Thyroid gland (tissue), 4 donors: ENCODE data around the gene COL26A1.

ENCODE experiments used
- CTCF ChIP-seq, 6 experiments: fragments of 200-600 bp in 3 of 6; fragments of 450-650 bp in 3 of 6; sonication (generic) in 3 of 6; IDR thresholded peaks; one replicate each; pipeline ENCODE4 v1.5.1; 2016 to 2019; ENCODE audit warnings: antibody characterized with exemption in 6 of 6, mild to moderate bottlenecking in 2 of 6, inconsistent platforms in 1 of 6, moderate library complexity in 1 of 6
- POLR2A ChIP-seq, 2 donors: fragments of 450-650 bp; IDR thresholded peaks; one replicate each; pipeline ENCODE4 v1.6.1; 2017; ENCODE audit warnings: antibody characterized with exemption in 2 of 2, mild to moderate bottlenecking in 2 of 2, moderate library complexity in 1 of 2

GRCh38 chr7:101441890-101442289 is 79.2 kb downstream of the COL26A1 start:
- TF ChIP-seq CTCF (IDR thresholded peaks at IDR 0.05) (no peak), POLR2A (IDR thresholded peaks at IDR 0.05) (no peak)
